Measurements from ENCODE around the gene TRIM66.

DNA sequence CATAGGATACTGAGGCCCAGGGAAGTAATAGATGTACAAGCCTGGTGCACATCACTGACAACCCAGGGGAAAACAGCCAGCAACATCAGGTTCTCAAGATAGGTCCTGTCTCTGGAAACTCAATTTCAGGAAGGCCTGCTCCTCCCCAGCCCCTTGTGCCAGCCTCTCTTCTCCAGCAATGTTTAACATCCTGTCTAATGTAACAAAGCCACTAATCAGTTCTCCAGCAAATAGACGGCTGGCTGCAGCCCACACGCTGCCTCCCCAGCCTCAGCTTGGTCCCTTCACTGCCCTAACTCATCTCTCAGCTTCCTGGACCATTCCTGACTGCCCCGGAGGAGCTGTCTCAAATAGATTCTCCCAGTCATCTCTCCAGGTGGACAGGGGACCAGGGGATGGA lies 37.9 kb upstream of the TRIM66 start:
- TF ChIP-seq, protein P1, sequence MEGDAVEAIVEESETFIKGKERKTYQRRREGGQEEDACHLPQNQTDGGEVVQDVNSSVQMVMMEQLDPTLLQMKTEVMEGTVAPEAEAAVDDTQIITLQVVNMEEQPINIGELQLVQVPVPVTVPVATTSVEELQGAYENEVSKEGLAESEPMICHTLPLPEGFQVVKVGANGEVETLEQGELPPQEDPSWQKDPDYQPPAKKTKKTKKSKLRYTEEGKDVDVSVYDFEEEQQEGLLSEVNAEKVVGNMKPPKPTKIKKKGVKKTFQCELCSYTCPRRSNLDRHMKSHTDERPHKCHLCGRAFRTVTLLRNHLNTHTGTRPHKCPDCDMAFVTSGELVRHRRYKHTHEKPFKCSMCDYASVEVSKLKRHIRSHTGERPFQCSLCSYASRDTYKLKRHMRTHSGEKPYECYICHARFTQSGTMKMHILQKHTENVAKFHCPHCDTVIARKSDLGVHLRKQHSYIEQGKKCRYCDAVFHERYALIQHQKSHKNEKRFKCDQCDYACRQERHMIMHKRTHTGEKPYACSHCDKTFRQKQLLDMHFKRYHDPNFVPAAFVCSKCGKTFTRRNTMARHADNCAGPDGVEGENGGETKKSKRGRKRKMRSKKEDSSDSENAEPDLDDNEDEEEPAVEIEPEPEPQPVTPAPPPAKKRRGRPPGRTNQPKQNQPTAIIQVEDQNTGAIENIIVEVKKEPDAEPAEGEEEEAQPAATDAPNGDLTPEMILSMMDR (conservative IDR thresholded peaks at IDR 0.05; ENCODE audit: low read length) = no peak
- TF ChIP-seq EZH2phosphoT487 (IDR thresholded peaks at IDR 0.05; ENCODE audit: borderline replicate concordance) = no peak

Measured in Loucy (cell line).